Activated T-helper 2 cell treated with anti-CD3 and anti-CD28 coated beads, Interferon-gamma antibody, Interleukin-2, Interleukin-4, amounts not matched to agents 10 μg/mL and 5 μg/mL and 100 μg/mL, durations not matched to agents 14 hours and 24 hours and 36 hours (primary cell): ENCODE results near the gene VSIG10L. TPM values are rescaled to one million over a fixed set of nuclear protein-coding genes. Genes with fewer than 3 reads are reported as not detected.

Source experiments
- DNase-seq: peaks from one replicate; pipeline ENCODE4 v3.0.0; 2021; ENCODE audit warnings: low spot score
- H3K27ac Mint-ChIP-seq: one replicate; pipeline ENCODE4 v1.8.0; 2021; ENCODE audit warnings: mixed read lengths
- H3K27me3 Mint-ChIP-seq: one replicate; pipeline ENCODE4 v1.8.0; 2021; ENCODE audit warnings: low read depth, mixed read lengths
- H3K36me3 Mint-ChIP-seq: one replicate; pipeline ENCODE4 v1.8.0; 2021; ENCODE audit warnings: low read depth, mixed read lengths
- H3K4me1 Mint-ChIP-seq: one replicate; pipeline ENCODE4 v1.8.0; 2021; ENCODE audit warnings: low read depth, mixed read lengths
- H3K4me3 Mint-ChIP-seq: one replicate; pipeline ENCODE4 v1.8.0; 2021; ENCODE audit warnings: low read depth, mild to moderate bottlenecking, moderate library complexity, mixed read lengths
- H3K9me3 Mint-ChIP-seq: one replicate; pipeline ENCODE4 v1.8.0; 2021; ENCODE audit warnings: mixed read lengths
- intact Hi-C: fragments of 100-400 bp; cut with micrococcal nuclease; formaldehyde crosslinking; loops from one replicate; pipeline ENCODE4 v1.15.1; 2023
- total RNA-seq: library from RNA; stranded (reverse); gene quantifications from 2 replicates; pipeline ENCODE4 v1.2.3, GENCODE V29; 2022

Gene VSIG10L
- total RNA-seq, 1 donor from 2014 or later: 9.5 TPM

DNA sequence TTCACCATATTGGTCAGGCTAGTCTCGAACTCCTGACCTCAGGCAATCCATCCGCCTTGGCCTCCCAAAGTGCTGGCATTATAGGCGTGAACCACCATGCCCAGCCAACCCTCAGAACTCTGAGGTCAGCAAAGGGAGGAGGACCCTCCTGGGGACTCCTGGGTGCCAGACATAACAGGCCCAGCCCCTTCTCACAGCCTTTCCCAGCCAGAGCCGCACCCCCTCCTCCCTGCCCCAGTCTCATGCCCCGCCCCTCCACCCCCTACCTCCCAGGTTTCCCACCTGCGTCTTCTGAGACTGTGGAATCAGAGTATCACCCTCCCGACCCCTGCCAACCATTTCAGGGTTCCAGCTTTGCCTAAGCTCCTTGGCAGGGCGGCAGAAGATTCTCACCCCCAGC is 25.3 kb downstream of the VSIG10L start:
- Mint-ChIP-seq H3K27ac (no peak overlapping the region), H3K27me3 (peaks cover 21% of the 10 kb centered on the region), H3K4me3 (no peak overlapping the region), H3K36me3 (no peaks in the 10 kb centered on the region), H3K9me3 (no peaks in the 10 kb centered on the region), H3K4me1 (peaks cover 2% of the 10 kb centered on the region)
- intact Hi-C loops: no loop called here
- no peak for DNase-seq

DNA sequence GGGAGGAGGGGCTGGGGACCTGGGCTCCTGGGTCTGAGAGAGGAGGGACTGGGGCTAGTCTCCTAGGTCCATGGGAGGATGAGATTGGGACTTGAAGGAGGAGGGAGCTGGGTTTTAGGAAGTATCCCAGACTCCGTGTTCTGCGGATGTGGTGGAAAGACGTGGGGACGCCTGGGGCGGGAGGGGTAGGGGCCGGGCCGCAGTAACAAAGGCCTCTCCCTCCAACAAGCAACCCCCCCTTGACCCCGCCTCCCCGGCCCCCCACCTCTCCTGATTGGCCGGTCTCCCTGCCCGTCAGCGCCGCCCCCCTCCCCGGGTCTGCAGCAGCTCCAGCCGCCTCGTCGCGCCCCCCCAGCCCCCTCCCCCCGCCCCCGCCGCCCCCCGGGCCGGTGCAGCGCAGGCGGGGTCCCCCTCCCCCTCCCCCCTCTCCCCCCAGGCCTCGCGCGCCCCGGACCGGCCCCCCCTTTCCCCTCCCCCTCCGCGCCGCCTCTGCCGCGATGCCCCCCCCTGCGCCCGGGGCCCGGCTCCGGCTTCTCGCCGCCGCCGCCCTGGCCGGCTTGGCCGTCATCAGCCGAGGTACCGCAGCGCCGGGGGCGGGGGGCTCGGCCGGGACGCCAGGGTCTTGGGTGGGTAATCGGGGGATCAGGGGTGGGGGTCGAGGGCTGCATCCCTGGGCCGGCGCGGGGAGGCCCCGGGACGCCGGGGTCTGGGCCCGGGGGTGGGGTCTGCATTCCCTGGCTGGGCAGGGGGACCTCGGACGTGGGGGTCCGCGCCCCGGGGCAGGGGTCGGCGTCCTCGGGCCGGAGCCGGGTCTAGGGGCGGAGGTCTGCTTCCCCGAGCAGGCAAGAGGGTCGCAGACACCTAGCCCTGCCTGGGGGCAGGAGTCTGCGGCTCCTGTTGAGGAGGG is 30.3 kb downstream of the VSIG10L start, which contains the start of gene IGLON5:
Gene IGLON5 (plus strand): TSS at position 294 of the 907 bp plus-strand sequence. CDS start 204 bp downstream, at position 498.
- peaks cover 2% of the 10 kb centered on the region for H3K4me1 Mint-ChIP-seq
- H3K27ac Mint-ChIP-seq: no peak within 1 kb of the TSS
- H3K9me3 Mint-ChIP-seq: peaks cover 11% of the 10 kb centered on the region
- DNase-seq: no peak
- peaks cover 32% of the 10 kb centered on the region for H3K27me3 Mint-ChIP-seq
- H3K36me3 Mint-ChIP-seq: no peaks in the 10 kb centered on the region
- H3K4me3 Mint-ChIP-seq: no peak within 1 kb of the TSS
- intact Hi-C loops: no loop called here

DNA sequence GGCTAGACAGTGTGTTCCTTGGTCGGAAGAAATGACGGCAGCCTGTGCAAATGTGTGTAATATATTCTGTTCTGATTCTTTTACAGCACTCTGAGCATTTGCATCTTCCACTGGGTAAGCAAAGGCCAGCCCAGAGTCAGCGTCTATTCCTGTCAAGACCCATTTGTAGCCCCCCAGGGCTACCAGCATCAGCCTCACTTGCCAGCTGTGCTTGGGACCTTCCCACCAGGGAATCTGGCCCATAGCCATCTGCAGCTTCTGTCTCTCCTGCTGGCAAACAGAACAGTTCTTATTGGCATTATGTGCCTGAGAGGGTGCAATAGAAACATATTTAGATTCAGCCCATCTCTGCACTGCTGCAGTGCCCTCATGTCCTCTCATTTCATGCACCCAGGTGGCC is 36.5 kb downstream of the VSIG10L start:
- Mint-ChIP-seq H3K27me3 (peaks cover 15% of the 10 kb centered on the region), H3K27ac (no peak overlapping the region), H3K9me3 (peaks cover 17% of the 10 kb centered on the region), H3K4me3 (no peak overlapping the region), H3K4me1 (no peaks in the 10 kb centered on the region), H3K36me3 (no peaks in the 10 kb centered on the region)
- intact Hi-C loops: no loop called here
- DNase-seq: no peak

DNA sequence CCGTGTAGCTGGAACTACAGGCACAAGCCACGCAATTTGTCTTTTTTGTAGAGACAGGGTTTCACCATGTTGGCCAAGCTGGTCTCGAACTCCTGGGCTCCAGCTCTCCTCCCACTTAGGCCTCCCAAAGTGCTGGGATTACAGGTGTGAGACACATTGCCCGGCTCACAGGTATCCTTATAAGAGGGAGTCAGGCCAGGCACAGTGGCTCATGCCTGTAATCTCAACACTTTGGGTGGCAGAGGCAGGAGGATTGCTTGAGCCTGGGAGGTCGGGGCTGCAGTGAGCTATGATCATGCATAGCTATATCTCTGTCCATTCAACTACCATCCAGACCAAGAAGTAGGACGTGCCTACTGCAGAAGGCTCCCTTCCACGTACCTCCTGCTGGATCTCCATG is 40.7 kb downstream of the VSIG10L start:
- DNase-seq: no peak
- Mint-ChIP-seq H3K9me3 (peaks cover 4% of the 10 kb centered on the region), H3K27me3 (peaks cover 4% of the 10 kb centered on the region), H3K4me1 (no peaks in the 10 kb centered on the region), H3K4me3 (no peak overlapping the region), H3K27ac (no peak overlapping the region), H3K36me3 (no peaks in the 10 kb centered on the region)
- intact Hi-C loops: no loop called here

DNA sequence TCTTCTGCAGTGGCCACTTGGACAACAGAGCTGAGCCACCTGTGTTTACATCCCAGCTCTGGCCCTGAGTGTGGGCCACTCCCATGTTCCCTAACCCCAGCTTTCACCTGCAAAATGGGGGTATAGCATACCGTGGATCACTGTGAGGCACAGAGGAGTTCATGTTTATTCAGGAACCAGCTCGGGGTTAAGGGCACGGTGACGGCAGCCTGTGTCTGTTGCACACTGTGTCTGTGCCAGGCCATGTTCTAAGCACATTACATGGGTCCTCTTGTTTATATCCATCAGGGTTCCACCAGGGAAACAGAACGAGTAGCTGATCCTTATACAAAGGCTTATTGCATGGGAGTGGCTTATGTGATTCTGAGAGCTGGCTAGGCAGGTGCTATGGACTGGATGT is 44.5 kb downstream of the VSIG10L start:
- no peaks in the 10 kb centered on the region for H3K36me3 Mint-ChIP-seq
- intact Hi-C loops: no loop called here
- no peak overlapping the region for H3K4me3 Mint-ChIP-seq
- no peaks in the 10 kb centered on the region for H3K27me3 Mint-ChIP-seq
- no peaks in the 10 kb centered on the region for H3K9me3 Mint-ChIP-seq
- DNase-seq: no peak
- no peaks in the 10 kb centered on the region for H3K4me1 Mint-ChIP-seq
- H3K27ac Mint-ChIP-seq: no peak overlapping the region

DNA sequence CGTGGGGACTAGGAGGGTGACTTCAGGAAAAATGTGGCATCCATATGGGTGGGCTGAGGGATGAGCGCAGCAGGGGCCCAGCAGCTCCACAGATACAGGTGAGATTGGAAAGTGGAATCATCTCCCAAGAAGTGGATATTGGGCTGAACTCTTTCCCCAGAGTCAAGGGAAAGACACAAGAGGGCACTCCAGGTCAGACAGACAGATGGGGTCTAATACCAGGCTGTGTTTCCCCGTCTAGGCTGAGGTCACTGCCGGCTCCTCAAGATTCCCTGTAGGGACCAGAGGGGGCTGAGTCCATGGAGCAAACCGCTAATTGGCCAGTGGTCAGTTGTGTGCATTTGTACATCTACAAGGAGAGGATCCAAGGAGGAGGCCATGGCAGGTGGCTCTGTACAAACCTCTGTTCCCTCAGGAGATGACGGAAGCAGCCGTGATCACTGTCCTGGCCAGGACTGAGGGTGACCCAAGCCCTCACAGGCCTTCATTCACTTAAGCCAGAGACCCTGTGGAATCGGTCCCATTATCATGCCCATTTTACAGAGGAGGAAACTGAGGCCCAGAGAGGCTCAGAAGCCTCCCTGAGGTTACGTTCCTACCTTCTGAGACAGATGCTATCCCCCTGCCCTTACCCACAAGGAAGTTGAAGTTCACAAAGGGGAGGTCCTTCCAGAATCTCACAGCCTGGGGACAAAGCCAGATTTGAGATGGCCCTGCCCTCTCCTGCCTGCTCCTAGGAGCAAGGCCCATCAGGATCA is 45.4 kb downstream of the VSIG10L start:
- intact Hi-C loops: no loop called here
- H3K27me3 Mint-ChIP-seq: no peaks in the 10 kb centered on the region
- no peaks in the 10 kb centered on the region for H3K36me3 Mint-ChIP-seq
- DNase-seq: no peak
- no peak overlapping the region for H3K27ac Mint-ChIP-seq
- no peak overlapping the region for H3K4me3 Mint-ChIP-seq
- H3K4me1 Mint-ChIP-seq: no peaks in the 10 kb centered on the region
- H3K9me3 Mint-ChIP-seq: no peaks in the 10 kb centered on the region

DNA sequence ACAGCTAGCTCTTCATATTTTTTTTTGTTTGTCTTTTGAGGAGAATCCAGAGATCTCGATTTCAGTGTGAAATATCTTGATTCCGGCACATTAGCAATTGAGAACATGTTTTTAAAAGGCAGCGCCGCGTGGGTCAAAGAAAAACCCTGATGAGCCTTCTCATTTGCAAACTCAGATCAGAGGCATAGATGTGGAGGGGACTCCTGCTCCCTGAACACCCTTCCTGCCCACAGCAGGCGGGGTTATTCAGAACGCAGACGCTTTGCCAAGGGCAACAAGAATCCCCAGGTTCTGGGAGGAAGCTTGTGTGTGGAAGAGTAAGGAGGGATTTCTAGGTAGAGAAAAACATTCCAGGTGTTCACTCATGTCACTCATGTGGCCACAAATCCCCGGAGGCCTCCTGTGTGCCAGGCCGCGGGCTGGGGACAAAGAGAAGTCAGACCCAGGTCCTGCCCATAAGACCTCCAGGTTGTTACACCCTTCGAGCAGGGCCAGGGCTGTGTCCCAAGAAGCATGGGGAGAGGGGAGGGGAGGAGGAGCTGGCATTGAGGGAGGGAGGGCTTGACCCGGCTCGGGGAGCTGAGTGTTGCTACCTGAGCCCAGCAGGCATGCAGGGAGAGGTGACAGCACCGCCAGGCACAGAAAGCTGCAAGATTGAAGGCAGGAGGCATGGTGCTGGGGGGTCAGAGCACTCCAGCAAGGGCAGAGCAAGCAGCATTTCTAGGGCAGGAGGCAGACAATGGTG is 46.4 kb downstream of the VSIG10L start:
- intact Hi-C loops: no loop called here
- no peaks in the 10 kb centered on the region for H3K27me3 Mint-ChIP-seq
- no peaks in the 10 kb centered on the region for H3K4me1 Mint-ChIP-seq
- no peaks in the 10 kb centered on the region for H3K36me3 Mint-ChIP-seq
- DNase-seq: no peak
- no peaks in the 10 kb centered on the region for H3K9me3 Mint-ChIP-seq
- H3K4me3 Mint-ChIP-seq: no peak overlapping the region
- no peak overlapping the region for H3K27ac Mint-ChIP-seq

DNA sequence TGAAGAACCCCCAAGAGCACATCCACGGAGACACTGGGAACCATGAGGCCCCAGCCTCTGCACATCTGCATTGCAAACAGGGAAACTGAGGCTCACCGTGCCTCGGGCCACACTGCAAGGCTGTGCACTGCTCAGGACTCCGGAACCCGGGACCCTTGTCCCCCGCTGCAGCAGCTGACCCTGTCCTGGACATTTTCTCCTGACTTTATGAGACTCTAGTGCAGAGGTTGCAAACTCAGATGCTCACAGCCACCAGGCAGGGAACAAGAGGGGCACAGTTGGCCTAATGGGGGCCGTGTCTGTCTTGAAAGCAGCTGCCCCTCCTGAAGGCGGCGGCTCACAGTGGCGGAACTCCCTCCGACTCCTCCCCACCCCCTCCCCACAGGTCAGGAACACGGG is 47.0 kb downstream of the VSIG10L start:
- intact Hi-C loops: no loop called here
- Mint-ChIP-seq H3K4me1 (no peaks in the 10 kb centered on the region), H3K9me3 (no peaks in the 10 kb centered on the region), H3K4me3 (no peak overlapping the region), H3K36me3 (no peaks in the 10 kb centered on the region), H3K27ac (no peak overlapping the region), H3K27me3 (no peaks in the 10 kb centered on the region)
- no peak for DNase-seq

DNA sequence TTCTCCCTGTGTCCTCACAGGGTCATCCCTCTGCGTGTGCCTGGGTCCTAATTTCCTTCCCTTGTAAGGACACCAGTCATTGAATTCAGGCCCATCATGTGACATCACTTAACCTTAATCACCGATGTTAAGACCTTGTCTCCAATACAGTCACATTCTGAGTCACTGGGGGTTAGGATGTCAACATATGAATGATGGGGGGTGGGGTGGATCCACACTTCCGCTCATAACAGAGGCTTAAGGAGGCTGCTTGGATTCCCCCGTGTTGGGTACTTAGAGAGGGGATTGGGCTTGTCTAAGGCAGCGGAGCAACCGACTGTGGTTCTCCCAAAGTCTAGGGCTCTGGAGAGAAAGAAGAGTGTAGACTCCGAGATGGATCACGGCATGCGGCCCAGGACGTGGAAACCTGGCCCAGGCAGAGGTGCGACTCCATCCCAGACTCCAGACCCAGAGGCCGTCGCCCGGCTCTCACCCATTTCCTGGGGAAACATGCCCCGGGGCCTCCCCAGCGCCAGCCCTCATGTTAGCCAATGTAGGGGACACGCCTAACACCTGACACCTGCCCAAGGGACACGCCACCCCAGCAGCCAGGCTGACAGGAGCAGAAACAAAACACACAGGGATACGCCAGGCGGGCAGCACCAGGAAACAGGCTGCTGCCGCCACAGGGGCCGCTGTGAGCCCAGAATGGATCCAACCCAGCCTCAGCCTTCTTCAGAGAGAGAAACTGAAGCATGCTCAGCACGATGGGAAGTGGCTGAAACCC is 47.5 kb downstream of the VSIG10L start:
- no peak overlapping the region for H3K4me3 Mint-ChIP-seq
- no peaks in the 10 kb centered on the region for H3K27me3 Mint-ChIP-seq
- H3K36me3 Mint-ChIP-seq: no peaks in the 10 kb centered on the region
- H3K27ac Mint-ChIP-seq: no peak overlapping the region
- intact Hi-C loops: no loop called here
- no peaks in the 10 kb centered on the region for H3K9me3 Mint-ChIP-seq
- no peaks in the 10 kb centered on the region for H3K4me1 Mint-ChIP-seq
- DNase-seq: no peak

DNA sequence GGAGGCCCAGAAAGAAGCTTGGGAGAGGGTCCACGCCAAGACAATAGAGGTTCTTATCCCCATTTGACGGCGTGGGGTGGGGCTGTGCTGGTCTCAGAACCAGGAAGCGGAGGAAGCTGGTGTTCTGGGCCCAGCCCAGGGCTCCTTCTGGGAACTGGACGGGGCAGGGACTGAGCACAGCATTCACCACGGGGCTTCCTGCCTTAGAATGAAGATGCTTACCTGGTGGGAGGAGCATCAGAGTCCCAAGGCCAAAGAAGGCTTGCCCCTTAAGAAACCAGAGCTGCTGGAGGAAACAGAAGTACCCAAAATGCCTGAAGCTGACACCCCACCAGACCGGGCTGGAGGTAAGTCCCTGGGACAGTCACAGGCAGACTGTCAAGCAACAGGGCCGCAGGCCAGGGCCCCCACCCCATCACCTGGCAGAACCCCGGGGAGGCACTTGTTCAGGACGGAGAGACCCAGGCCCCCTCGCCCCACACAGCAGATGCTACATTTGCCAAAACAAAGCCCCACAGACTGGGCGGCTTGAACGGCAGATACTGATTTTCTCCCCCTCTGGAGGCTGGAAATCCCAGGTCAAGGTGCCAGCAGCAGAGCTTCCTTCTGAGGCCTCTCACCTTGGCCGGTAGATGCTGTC is 48.2 kb downstream of the VSIG10L start:
- no peak for DNase-seq
- Mint-ChIP-seq H3K27me3 (no peaks in the 10 kb centered on the region), H3K36me3 (no peaks in the 10 kb centered on the region), H3K4me1 (no peaks in the 10 kb centered on the region), H3K9me3 (no peaks in the 10 kb centered on the region), H3K27ac (no peak overlapping the region), H3K4me3 (no peak overlapping the region)
- intact Hi-C loops: no loop called here

DNA sequence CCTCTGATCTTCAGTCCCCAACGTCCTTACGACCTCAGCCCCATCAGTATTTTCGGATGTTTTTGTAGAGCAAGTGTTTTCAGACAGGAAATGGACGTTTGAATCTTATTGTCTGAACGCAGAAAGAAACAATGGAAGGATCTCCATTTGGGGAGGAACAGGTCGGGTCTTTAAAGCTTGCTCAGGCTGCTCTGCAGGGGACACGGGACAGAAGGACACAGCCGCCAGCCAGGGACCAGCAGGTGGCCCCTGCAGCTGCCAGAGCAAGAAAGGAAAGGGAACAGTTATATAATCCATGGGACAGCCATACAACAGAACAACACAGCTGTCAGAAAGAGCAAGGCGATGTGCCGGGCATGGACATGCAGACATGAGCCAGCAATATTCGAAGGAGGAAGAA is 49.0 kb downstream of the VSIG10L start:
- Mint-ChIP-seq H3K9me3 (no peaks in the 10 kb centered on the region), H3K4me1 (no peaks in the 10 kb centered on the region), H3K36me3 (no peaks in the 10 kb centered on the region), H3K4me3 (no peak overlapping the region), H3K27ac (no peak overlapping the region), H3K27me3 (no peaks in the 10 kb centered on the region)
- no peak for DNase-seq
- intact Hi-C loops: no loop called here

DNA sequence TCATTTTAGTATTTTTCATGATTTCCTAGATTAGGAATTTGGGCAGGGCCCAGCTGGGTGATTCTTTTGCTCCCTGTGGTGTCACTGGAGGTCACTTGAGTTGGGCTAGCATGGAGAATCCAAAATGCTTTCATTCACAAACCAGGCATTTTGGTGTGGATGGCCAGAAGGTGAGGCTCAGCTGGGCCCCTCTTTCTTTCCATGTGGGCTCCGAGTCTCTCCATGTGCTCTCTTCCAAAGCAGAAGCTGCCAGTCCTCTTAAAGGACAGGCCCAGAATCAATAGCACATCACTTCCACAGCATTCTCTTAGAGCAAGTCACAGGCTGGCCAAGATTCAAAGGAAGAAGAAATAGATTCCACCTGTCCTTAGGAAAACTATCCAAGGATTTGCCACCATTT is 52.3 kb downstream of the VSIG10L start:
- Mint-ChIP-seq H3K27ac (no peak overlapping the region), H3K4me1 (no peaks in the 10 kb centered on the region), H3K9me3 (no peaks in the 10 kb centered on the region), H3K4me3 (no peak overlapping the region), H3K36me3 (no peaks in the 10 kb centered on the region), H3K27me3 (peaks cover 8% of the 10 kb centered on the region)
- DNase-seq: no peak
- intact Hi-C loops: no loop called here
